ENCODE data around the gene PEX5L. TPM values are rescaled to one million over a fixed set of nuclear protein-coding genes. Genes with fewer than 3 reads are reported as not detected.

PEX5L gene
- total and polyA plus RNA-seq, 2 experiments from 2014 or later = 6.3 to 7.0 TPM

DNA sequence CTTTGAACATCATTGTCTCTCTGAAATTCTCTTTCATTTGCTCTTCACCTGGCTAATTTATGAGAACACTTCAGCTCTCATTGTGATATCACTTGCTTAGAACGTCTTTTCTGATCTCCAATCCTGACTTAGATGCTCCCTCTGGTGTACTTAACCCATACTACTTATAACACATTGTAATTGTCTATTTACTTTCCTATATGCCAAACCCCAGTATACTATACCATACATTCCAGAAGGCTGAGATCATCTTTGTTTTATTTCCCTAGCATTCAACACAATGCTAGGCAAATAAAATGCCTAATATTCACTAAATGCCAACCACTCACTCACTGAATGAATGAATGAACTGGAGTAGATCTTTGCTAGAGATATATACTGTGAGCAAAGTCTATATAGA, 27.0 kb upstream of the PEX5L start (continued):
- TF ChIP-seq, protein P1, sequence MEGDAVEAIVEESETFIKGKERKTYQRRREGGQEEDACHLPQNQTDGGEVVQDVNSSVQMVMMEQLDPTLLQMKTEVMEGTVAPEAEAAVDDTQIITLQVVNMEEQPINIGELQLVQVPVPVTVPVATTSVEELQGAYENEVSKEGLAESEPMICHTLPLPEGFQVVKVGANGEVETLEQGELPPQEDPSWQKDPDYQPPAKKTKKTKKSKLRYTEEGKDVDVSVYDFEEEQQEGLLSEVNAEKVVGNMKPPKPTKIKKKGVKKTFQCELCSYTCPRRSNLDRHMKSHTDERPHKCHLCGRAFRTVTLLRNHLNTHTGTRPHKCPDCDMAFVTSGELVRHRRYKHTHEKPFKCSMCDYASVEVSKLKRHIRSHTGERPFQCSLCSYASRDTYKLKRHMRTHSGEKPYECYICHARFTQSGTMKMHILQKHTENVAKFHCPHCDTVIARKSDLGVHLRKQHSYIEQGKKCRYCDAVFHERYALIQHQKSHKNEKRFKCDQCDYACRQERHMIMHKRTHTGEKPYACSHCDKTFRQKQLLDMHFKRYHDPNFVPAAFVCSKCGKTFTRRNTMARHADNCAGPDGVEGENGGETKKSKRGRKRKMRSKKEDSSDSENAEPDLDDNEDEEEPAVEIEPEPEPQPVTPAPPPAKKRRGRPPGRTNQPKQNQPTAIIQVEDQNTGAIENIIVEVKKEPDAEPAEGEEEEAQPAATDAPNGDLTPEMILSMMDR (conservative IDR thresholded peaks at IDR 0.05; ENCODE audit: low read depth in 2 of 2) = no peak
- TF ChIP-seq STAT1 (IDR thresholded peaks at IDR 0.05; ENCODE audit: unreplicated experiment) = no peak

DNA sequence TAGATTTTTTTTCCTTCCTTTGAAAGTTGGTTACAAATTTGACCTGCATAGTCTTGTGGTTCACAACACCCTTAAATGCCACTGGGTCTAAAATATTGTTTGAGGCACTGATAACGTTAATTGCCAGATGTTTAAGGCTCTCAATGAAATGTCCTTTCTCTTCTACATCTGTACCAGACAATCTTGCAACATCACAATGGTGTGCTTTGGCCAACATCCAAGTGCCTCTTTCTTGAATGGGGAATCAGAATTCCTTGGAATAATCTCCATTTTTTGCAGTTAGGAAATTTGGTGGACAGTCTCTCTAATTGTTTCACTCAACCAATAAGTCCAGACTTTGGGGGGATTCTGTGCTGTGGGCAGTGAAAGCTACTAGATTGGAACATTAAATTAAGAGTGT, 26.0 kb upstream of the PEX5L start:
- Histone ChIP-seq H3F3A (replicated peaks; ENCODE audit: low read depth) (no peaks in the 10 kb centered on the region), H3K4me3 (no peak overlapping the region), H2AFZ (no peak overlapping the region), H4K20me1 (replicated peaks; ENCODE audit: insufficient read depth) (no peaks in the 10 kb centered on the region), H3K9me2 (ENCODE audit: insufficient read depth) (peaks cover 4% of the 10 kb centered on the region; the same call in 1 of the 2 replicates), H3K79me2 (replicated peaks; ENCODE audit: insufficient read depth) (no peaks in the 10 kb centered on the region), H3K4me1 (ENCODE audit: insufficient read depth) (0 out of 2 replicates have a peak, but pooled peaks cover 4% of the 10 kb centered on the region), H3K27me3 (ENCODE audit: insufficient read depth) (no peaks in the 10 kb centered on the region), H3K27ac (ENCODE audit: low read depth) (no peak overlapping the region), H3K36me3 (ENCODE audit: insufficient read depth) (no peaks in the 10 kb centered on the region), H3K4me2 (no peak overlapping the region)
- no peaks in the 10 kb centered on the region for H3K36me3 Mint-ChIP-seq (ENCODE audit: low read depth)
- no peak overlapping the region for H3K27ac Mint-ChIP-seq
- ATAC-seq (no peak), DNase-seq (ENCODE audit: low spot score) (no peak)
- no peaks in the 10 kb centered on the region; the same call in 2 of the 3 replicates for H3K9me3 Mint-ChIP-seq
- no peak overlapping the region for H3K4me3 Mint-ChIP-seq
- no peaks in the 10 kb centered on the region for H3K27me3 Mint-ChIP-seq (ENCODE audit: insufficient read depth, low read depth, poor library complexity)
- H3K4me1 Mint-ChIP-seq = peaks cover 4% of the 10 kb centered on the region; the same call in 2 of the 3 replicates
- TF ChIP-seq ZNF114 (CRISPR knock-in tag; IDR thresholded peaks at IDR 0.05) = no peak

DNA sequence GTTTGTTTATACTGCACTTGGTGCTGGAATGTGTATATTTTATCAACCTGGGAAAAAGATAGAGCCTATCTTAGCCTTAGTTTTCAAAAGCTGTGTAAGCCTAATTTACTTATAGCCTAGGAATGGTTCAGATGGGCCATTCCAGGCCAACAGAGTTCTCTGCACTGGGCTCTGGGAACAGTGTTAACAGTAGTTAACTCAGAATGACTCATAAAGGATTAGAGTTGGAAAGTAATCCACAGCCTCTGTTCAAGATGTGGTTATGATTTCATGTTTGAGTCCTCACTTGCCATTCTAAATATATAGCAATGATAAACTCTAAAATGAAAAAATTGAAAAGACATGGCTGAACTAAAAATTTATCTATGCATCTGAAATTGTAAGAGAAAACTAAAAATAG, 22.6 kb upstream of the PEX5L start:
- Histone ChIP-seq H3K79me2 (replicated peaks; ENCODE audit: insufficient read depth) (no peaks in the 10 kb centered on the region), H3K36me3 (ENCODE audit: insufficient read depth) (no peaks in the 10 kb centered on the region), H2AFZ (peak overlapping the region; percentile 28; the same call in 1 of the 2 replicates), H4K20me1 (replicated peaks; ENCODE audit: insufficient read depth) (no peaks in the 10 kb centered on the region), H3K4me3 (no peak overlapping the region), H3K4me1 (ENCODE audit: insufficient read depth) (no peaks in the 10 kb centered on the region), H3F3A (replicated peaks; ENCODE audit: low read depth) (no peaks in the 10 kb centered on the region), H3K27me3 (ENCODE audit: insufficient read depth) (no peaks in the 10 kb centered on the region), H3K4me2 (no peak overlapping the region), H3K27ac (ENCODE audit: low read depth) (no peak overlapping the region), H3K9me2 (ENCODE audit: insufficient read depth) (peaks cover 4% of the 10 kb centered on the region; the same call in 1 of the 2 replicates)
- ATAC-seq (no peak), DNase-seq (ENCODE audit: low spot score) (no peak)
- Mint-ChIP-seq H3K4me3 (no peak overlapping the region), H3K36me3 (ENCODE audit: low read depth) (no peaks in the 10 kb centered on the region), H3K27ac (no peak overlapping the region), H3K4me1 (no peaks in the 10 kb centered on the region), H3K27me3 (ENCODE audit: insufficient read depth, low read depth, poor library complexity) (no peaks in the 10 kb centered on the region), H3K9me3 (no peaks in the 10 kb centered on the region; the same call in 2 of the 3 replicates)
- no peak for TF ChIP-seq POLR2AphosphoS5 (IDR thresholded peaks at IDR 0.05; ENCODE audit: low read depth)
- no peak for TF ChIP-seq ZNF114 (CRISPR knock-in tag; IDR thresholded peaks at IDR 0.05)
- no peak for TF ChIP-seq STAT1 (IDR thresholded peaks at IDR 0.05; ENCODE audit: unreplicated experiment)
- no peak for TF ChIP-seq CREB1 (CRISPR knock-in tag; IDR thresholded peaks at IDR 0.05; ENCODE audit: low read depth)
- TF ChIP-seq, protein P1 (conservative IDR thresholded peaks at IDR 0.05; ENCODE audit: low read depth in 2 of 2) = no peak
- TF ChIP-seq NANOG (IDR thresholded peaks at IDR 0.05; ENCODE audit: borderline replicate concordance) = no peak
- no peak for TF ChIP-seq EZH2 (IDR thresholded peaks at IDR 0.05; ENCODE audit: low read depth, unreplicated experiment)
- no peak for TF ChIP-seq ZNF331 (CRISPR knock-in tag; IDR thresholded peaks at IDR 0.05; ENCODE audit: low read depth)
- TF ChIP-seq, protein P2, sequence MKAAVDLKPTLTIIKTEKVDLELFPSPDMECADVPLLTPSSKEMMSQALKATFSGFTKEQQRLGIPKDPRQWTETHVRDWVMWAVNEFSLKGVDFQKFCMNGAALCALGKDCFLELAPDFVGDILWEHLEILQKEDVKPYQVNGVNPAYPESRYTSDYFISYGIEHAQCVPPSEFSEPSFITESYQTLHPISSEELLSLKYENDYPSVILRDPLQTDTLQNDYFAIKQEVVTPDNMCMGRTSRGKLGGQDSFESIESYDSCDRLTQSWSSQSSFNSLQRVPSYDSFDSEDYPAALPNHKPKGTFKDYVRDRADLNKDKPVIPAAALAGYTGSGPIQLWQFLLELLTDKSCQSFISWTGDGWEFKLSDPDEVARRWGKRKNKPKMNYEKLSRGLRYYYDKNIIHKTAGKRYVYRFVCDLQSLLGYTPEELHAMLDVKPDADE (IDR thresholded peaks at IDR 0.05) = no peak
- TF ChIP-seq, protein P3, sequence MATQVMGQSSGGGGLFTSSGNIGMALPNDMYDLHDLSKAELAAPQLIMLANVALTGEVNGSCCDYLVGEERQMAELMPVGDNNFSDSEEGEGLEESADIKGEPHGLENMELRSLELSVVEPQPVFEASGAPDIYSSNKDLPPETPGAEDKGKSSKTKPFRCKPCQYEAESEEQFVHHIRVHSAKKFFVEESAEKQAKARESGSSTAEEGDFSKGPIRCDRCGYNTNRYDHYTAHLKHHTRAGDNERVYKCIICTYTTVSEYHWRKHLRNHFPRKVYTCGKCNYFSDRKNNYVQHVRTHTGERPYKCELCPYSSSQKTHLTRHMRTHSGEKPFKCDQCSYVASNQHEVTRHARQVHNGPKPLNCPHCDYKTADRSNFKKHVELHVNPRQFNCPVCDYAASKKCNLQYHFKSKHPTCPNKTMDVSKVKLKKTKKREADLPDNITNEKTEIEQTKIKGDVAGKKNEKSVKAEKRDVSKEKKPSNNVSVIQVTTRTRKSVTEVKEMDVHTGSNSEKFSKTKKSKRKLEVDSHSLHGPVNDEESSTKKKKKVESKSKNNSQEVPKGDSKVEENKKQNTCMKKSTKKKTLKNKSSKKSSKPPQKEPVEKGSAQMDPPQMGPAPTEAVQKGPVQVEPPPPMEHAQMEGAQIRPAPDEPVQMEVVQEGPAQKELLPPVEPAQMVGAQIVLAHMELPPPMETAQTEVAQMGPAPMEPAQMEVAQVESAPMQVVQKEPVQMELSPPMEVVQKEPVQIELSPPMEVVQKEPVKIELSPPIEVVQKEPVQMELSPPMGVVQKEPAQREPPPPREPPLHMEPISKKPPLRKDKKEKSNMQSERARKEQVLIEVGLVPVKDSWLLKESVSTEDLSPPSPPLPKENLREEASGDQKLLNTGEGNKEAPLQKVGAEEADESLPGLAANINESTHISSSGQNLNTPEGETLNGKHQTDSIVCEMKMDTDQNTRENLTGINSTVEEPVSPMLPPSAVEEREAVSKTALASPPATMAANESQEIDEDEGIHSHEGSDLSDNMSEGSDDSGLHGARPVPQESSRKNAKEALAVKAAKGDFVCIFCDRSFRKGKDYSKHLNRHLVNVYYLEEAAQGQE (IDR thresholded peaks at IDR 0.05; ENCODE audit: unreplicated experiment) = no peak
